ENCODE results near the gene ABHD8.

The ABHD8 gene

GRCh38 chr19:17309198-17309964, 6.2 kb upstream of the ABHD8 start, which contains the start of gene DDA1:
TSS of gene DDA1 (plus strand) at chr19:17309563. CDS start at chr19:17309655, 92 bp downstream.
- peaks cover 3% of the 10 kb centered on the region; the same call in 1 of the 2 replicates for H3K4me1 ChIP-seq
- peak within 1 kb of the TSS; percentile 88 for H3K4me3 ChIP-seq (ENCODE audit: low read depth, low read length)
- TF ChIP-seq CTCF (IDR thresholded peaks at IDR 0.05; ENCODE audit: low read depth, low read length), result no peak
- no peaks in the 10 kb centered on the region for H3K9me3 ChIP-seq
- peaks cover 6% of the 10 kb centered on the region for H3K36me3 ChIP-seq
- peak; percentile 100 for DNase-seq
- no peaks in the 10 kb centered on the region for H3K27me3 ChIP-seq

DNA sequence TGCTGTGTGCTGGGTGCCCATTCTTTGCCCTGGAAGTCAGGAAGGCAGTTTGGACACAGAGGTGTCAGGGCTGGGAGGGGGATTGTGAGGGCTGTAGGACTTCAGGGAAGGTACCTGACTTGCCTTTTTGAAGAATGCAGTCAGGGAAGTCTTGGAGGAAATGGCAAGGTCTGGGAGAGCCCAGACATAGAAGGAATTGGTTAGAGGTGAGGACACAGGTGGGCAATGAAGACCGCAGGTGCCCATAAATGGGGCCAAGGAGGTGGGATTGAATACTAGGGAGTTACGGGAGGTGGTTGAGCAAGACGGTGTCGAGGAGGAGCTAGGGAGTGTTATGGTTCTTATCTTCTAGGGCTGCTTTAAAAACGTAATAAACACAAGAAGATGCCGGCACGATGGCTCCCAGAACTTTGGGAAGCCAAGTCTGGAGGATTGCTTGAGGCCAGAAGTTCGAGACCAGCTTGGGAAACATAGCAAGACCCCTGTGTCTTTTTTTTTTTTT, 4.7 kb upstream of the ABHD8 start:
- TF ChIP-seq CTCF (IDR thresholded peaks at IDR 0.05; ENCODE audit: low read depth, low read length), result no peak
- no peak overlapping the region for H3K4me3 ChIP-seq (ENCODE audit: low read depth, low read length)
- H3K27me3 ChIP-seq, result no peaks in the 10 kb centered on the region
- H3K4me1 ChIP-seq, result peaks cover 6% of the 10 kb centered on the region
- H3K9me3 ChIP-seq, result no peaks in the 10 kb centered on the region
- H3K36me3 ChIP-seq, result no peaks in the 10 kb centered on the region; the same call in none of the 2 replicates
- no peak for DNase-seq

GRCh38 chr19:17306285-17306714, 3.1 kb upstream of the ABHD8 start:
- no peak for TF ChIP-seq CTCF (IDR thresholded peaks at IDR 0.05; ENCODE audit: low read depth, low read length)
- Histone ChIP-seq H3K4me3 (ENCODE audit: low read depth, low read length) (peak overlapping the region; percentile 93), H3K36me3 (no peaks in the 10 kb centered on the region; the same call in 1 of the 2 replicates), H3K9me3 (no peaks in the 10 kb centered on the region), H3K4me1 (peaks cover 6% of the 10 kb centered on the region), H3K27me3 (no peaks in the 10 kb centered on the region)
- DNase-seq, result no peak

DNA sequence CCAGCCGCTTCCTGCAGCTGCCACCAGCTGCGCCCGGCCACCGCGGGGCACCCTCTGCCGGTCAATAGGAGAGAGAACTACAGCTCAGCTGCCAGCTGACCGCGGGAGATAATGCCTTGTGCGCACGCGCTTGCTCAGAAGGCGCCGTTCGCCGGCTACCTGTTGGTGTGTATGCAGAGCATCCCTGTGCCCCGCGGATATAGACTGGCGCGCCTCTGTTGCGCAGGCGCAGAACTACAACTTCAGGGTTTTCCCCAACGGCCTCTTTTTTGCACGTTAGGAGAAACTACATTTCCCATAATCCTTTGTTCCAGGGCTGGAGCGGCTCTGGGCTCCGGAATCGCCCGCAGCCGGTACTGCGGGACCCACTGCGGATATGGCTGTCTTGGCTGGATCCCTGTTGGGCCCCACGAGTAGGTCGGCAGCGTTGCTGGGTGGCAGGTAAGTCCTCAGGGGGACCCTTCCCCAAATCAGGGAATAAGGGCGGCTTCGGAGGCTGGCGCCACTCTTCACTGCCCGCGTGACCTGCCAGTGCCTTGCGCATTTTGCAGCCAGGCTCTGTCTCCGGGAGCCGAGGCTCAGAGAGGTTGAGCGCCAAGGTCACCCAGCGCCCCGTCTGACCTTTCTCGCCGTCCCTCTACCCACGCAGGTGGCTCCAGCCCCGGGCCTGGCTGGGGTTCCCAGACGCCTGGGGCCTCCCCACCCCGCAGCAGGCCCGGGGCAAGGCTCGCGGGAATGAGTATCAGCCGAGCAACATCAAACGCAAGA, 2.5 kb upstream of the ABHD8 start, which contains the start of gene MRPL34:
Gene MRPL34, plus strand, starts transcription at position 356 of the 768 bp plus-strand sequence. Its CDS starts 21 bp downstream, at position 377.
- no peaks in the 10 kb centered on the region for H3K27me3 ChIP-seq
- no peaks in the 10 kb centered on the region for H3K36me3 ChIP-seq
- peak; percentile 83 for TF ChIP-seq CTCF (IDR thresholded peaks at IDR 0.05; ENCODE audit: low read depth, low read length)
- DNase-seq, result peak; percentile 100
- peaks cover 6% of the 10 kb centered on the region for H3K4me1 ChIP-seq
- H3K4me3 ChIP-seq (ENCODE audit: low read depth, low read length), result peak within 1 kb of the TSS; percentile 93
- H3K9me3 ChIP-seq, result no peaks in the 10 kb centered on the region

GRCh38 chr19:17305216-17305516, 1.9 kb upstream of the ABHD8 start:
- no peak for TF ChIP-seq CTCF (IDR thresholded peaks at IDR 0.05; ENCODE audit: low read depth, low read length)
- H3K4me1 ChIP-seq, result peaks cover 6% of the 10 kb centered on the region

More at GRCh38 chr19:17305216-17305516, 1.9 kb upstream of the ABHD8 start:
- DNase-seq, result no peak
- Histone ChIP-seq H3K36me3 (no peaks in the 10 kb centered on the region), H3K4me3 (ENCODE audit: low read depth, low read length) (no peak overlapping the region), H3K27me3 (no peaks in the 10 kb centered on the region), H3K9me3 (no peaks in the 10 kb centered on the region)
